HFF-Myc (cell line): ENCODE results near the gene AFAP1.

Experiments used
- DNase-seq: peaks from one replicate; pipeline ENCODE4 v3.0.0-alpha.2; 2011; ENCODE audit warnings: low read depth; ENCODE audit errors: extremely low read depth
- H3K4me3 ChIP-seq: replicated peaks from 2 replicates; pipeline ENCODE4 v1.5.1; 2011; ENCODE audit warnings: low read depth, mild to moderate bottlenecking, control low read depth, low read length
- CTCF ChIP-seq: IDR thresholded peaks from 2 replicates; pipeline ENCODE4 v1.5.1; 2012; ENCODE audit warnings: mild to moderate bottlenecking, low read depth, low read length, control low read depth; ENCODE audit errors: missing control alignments

Gene AFAP1

DNA sequence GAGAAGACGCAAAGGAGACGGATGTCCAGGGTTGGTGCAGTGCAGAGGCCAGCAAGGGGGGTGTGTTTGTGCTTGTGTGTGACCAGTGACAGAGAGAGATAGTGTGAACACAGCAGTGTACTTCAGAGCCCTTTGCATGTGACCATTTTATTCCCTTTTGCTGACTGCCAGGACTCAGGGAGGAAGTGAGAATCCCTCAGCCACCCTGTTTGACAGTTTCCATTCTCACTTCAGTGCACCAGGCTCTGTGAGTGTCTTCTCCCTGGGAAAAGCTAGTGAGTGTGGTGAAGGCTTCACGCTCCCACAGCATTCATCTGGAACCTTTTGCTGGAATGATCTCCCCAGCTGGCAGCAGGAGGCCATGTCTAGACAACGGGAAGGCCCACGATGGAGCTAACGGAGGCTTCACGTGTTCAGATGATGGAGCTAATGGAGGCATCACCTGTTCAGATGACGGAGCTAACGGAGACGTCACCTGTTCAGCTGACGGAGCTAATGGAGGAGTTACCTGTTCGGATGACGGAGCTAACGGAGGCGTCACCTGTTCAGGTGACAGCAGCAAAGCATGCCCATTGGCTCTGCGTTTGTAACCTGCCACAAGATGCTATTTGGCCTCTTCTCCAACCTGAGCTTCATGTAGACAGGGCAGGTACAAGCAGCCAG is 195.4 kb downstream of the AFAP1 start:
- no peak for DNase-seq
- H3K4me3 ChIP-seq = no peak overlapping the region
- TF ChIP-seq CTCF = no peak

DNA sequence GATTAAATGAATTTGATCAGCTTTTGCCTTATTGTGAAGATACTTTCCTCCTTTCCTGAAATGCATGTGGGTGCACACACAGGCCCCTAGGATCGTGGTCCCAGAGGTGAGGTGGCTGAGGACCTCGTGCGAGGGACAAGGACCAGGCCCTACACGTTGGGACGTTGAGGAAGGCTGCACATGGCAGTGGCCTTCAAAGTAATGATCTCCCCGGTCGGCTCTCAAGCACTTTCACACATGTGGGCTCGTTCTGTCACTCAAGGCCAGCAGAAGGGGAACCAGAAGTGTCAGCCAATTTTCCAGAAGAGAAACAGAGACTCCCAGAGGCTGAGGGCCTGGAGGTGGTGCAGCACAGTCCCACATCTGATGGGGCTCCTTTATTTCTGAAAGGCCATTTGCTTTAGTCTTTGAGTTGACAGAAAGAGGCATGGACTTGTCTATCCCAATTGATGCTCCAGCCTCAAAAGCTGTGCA is 196.8 kb downstream of the AFAP1 start:
- no peak for TF ChIP-seq CTCF
- DNase-seq = no peak
- H3K4me3 ChIP-seq = no peak overlapping the region

GRCh38 chr4:7741946-7742806 is 197.5 kb downstream of the AFAP1 start:
- TF ChIP-seq CTCF = no peak
- DNase-seq = no peak
- no peak overlapping the region for H3K4me3 ChIP-seq

DNA sequence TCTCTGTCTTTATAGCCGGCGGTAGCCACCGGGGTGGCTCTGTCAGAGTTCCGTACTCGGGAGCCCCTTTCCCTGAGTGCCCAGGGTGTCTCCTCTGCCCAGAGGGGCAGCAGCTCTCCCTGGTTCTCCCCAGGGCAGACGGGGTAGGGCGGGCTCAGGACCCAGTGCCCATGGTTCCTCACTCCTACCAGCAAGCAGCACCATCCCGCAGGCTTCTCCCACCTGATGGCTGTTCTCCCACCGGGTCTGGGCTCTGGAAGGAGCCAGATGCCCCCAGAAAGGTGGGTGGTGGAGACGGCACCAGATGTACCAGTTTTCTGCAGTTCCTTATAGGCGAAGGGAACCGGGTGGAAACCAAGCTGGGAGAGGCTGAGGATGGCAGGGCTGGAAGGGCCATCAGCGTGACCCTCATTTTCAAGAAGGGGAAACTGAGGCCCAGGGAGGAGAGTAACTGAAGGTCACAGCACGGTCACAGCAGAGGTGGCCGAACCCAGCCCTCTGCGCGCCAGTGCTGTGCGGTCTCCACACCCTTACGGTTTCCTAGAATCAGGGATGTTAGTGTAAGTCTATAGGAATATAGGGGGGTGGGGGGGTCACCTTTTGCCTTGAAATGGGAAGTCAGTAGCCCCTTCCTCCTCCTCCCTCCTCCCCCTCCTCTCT is 198.7 kb downstream of the AFAP1 start:
- DNase-seq = no peak
- H3K4me3 ChIP-seq = no peak overlapping the region
- TF ChIP-seq CTCF = no peak

DNA sequence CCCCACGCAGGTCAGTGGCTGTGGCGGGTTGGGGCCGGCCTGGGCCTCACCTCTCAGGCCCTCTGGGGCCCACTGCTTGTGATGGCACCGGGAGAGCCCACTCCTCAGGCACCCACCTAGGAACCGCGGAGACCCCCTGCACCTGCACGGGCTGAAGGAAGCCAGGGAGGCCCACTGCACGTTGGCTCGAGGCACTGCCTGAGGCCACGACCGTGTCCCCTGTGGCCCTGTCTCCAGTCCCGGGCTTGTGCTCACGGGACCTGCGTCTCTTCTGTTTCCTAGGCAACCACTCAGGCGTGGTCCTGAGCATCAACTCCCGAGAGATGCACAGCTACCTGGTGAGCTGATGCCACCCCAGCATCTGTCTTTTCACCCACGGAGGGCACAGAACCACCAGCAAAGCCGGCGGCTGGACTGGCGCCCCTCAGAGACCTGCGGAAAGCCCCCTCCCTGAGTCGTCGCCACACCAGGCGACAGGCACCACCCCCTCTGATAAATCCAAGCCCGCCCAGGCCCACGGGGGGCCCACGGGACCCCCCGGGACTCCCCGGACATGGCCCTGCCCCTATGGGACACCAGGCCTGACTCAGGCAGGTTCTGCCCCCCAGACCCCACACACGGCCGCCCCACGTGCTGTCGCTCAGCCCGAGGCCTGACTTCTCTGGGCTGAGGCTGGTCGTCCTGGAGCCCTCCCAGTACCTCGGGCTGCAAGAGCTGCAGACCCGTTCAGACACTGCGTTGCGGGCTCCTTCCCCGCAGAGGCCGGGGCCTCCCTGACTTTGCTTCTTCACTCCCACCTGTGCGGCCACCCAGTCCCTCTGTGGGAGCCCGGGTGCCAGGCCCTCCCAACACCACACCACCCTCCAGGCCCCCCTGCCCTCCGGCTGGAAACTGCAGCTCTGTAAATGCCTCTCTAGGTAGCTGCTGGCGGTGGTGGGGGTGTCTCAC is 199.5 kb downstream of the AFAP1 start:
- TF ChIP-seq CTCF = no peak

More for the DNA sequence above, 199.5 kb downstream of the AFAP1 start:
- no peak overlapping the region for H3K4me3 ChIP-seq
- DNase-seq = no peak
